Brain microvascular endothelial cell (primary cell): ENCODE data around the gene TTC39B.

ENCODE experiments used
- DNase-seq: peaks from one replicate; pipeline ENCODE4 v3.0.0-alpha.2; 2020
- H3K27ac ChIP-seq: fragments of 250-450 bp; sonication (Bioruptor Pico); 2 replicates; pipeline ENCODE4 v1.5.1; 2020; ENCODE audit warnings: mild to moderate bottlenecking, moderate library complexity
- H3K27me3 ChIP-seq: fragments of 250-450 bp; sonication (Bioruptor Pico); replicated peaks from 2 replicates; pipeline ENCODE4 v1.5.1; 2020; ENCODE audit warnings: mild to moderate bottlenecking
- H3K36me3 ChIP-seq: fragments of 250-450 bp; sonication (Bioruptor Pico); replicated peaks from 2 replicates; pipeline ENCODE4 v1.5.1; 2020; ENCODE audit warnings: mild to moderate bottlenecking
- H3K4me3 ChIP-seq: 2 replicates; pipeline ENCODE4 v1.5.1; 2011; ENCODE audit warnings: low read depth, mild to moderate bottlenecking, control low read depth, low read length, moderate library complexity
- CTCF ChIP-seq: IDR thresholded peaks from 2 replicates; pipeline ENCODE4 v1.5.1; 2011; ENCODE audit warnings: low read depth, mild to moderate bottlenecking, moderate library complexity, low read length, control low read depth, inconsistent platforms; ENCODE audit errors: missing control alignments
- in situ Hi-C: cut with HindIII; loops from 2 replicates; pipeline ENCODE4 v1.10.0; 2017; ENCODE audit warnings: low sequenced_read_pairs, low pct_ligation_motif_present

TTC39B gene

GRCh38 chr9:15248081-15248480 lies 58.9 kb downstream of the TTC39B start:
- TF ChIP-seq CTCF, result no peak
- DNase-seq, result no peak
- no peaks in the 10 kb centered on the region for H3K27me3 ChIP-seq
- H3K4me3 ChIP-seq, result no peak overlapping the region
- no peaks in the 10 kb centered on the region for H3K36me3 ChIP-seq
- no peak overlapping the region for H3K27ac ChIP-seq
- in situ Hi-C loops, result no loop called here

- peak overlapping the region; percentile 51 for H3K27ac ChIP-seq
- DNase-seq, result peak; percentile 35
- H3K36me3 ChIP-seq, result no peaks in the 10 kb centered on the region
- no peak for TF ChIP-seq CTCF
- H3K4me3 ChIP-seq, result no peak overlapping the region
- in situ Hi-C loops, result no loop called here
- no peaks in the 10 kb centered on the region for H3K27me3 ChIP-seq
These were observed 60.3 kb downstream of the TTC39B start for GRCh38 chr9:15246708-15247107.

DNA sequence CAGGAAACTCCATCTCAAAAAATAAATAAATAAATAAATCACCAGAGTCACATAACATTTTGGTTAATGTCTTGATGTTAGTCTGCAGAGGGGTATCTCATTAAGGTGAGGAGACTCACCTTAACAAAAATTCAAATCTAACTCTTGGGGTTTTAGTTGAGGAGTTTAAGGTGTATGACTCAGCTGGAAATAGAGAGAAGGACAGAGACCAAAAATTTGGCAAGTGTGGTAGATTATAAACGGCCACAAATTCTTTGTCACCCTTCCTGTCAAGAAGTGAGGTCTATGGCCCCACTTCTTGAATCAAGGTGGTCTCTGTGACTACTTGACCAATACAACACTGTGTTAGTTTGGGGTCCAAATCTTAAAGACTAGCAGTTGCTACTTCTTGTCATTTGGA lies 60.8 kb downstream of the TTC39B start:
- in situ Hi-C loops, result no loop called here
- no peak overlapping the region for H3K4me3 ChIP-seq
- TF ChIP-seq CTCF, result no peak
- no peak for DNase-seq
- no peaks in the 10 kb centered on the region for H3K27me3 ChIP-seq
- H3K27ac ChIP-seq, result peak overlapping the region; percentile 51
- H3K36me3 ChIP-seq, result no peaks in the 10 kb centered on the region

DNA sequence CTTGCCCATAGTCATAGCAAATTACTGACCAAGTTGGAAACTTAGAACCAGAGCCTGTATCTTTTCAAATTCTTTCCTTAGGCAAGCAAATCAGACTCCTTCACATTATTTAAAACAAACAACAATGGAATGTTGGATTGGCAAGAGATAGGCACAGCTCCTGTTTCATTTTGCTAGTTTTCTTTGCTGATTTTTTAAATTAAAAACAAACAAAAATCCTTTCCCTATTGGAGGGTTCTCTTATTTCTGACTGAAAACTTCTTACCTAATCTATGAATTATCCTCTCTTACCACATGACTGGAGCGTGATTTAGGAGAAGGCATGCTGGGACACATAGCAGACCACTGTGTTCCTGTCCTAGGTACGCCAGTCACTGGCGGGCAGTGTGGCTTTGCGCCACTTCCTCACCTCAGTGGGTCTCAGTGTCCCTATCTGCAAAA lies 63.0 kb downstream of the TTC39B start:
- peak; percentile 30 for DNase-seq
- H3K4me3 ChIP-seq, result no peak overlapping the region
- no peak for TF ChIP-seq CTCF

GRCh38 chr9:15243081-15243480 lies 63.9 kb downstream of the TTC39B start:
- no peaks in the 10 kb centered on the region for H3K27me3 ChIP-seq
- in situ Hi-C loops, result no loop called here
- H3K36me3 ChIP-seq, result no peaks in the 10 kb centered on the region
- TF ChIP-seq CTCF, result no peak
- no peak overlapping the region for H3K4me3 ChIP-seq
- no peak overlapping the region for H3K27ac ChIP-seq
- no peak for DNase-seq

More for the DNA sequence above, 63.0 kb downstream of the TTC39B start:
- no peak overlapping the region for H3K27ac ChIP-seq
- in situ Hi-C loops, result no loop called here
- no peaks in the 10 kb centered on the region for H3K27me3 ChIP-seq
- no peaks in the 10 kb centered on the region for H3K36me3 ChIP-seq

- DNase-seq, result no peak
- TF ChIP-seq CTCF, result no peak
These were observed 66.1 kb downstream of the TTC39B start for GRCh38 chr9:15240927-15241326.

More at GRCh38 chr9:15240927-15241326, 66.1 kb downstream of the TTC39B start:
- in situ Hi-C loops, result no loop called here
- Histone ChIP-seq H3K36me3 (no peaks in the 10 kb centered on the region), H3K27ac (no peak overlapping the region), H3K27me3 (no peaks in the 10 kb centered on the region), H3K4me3 (no peak overlapping the region)
